ENCODE results near the gene VPS8. TPM values are rescaled to one million over a fixed set of nuclear protein-coding genes. Genes with fewer than 3 reads are reported as not detected.

VPS8 gene
- total and polyA plus RNA-seq, 4 donors, result 4.2 to 34.9 (median 22.9) TPM

DNA sequence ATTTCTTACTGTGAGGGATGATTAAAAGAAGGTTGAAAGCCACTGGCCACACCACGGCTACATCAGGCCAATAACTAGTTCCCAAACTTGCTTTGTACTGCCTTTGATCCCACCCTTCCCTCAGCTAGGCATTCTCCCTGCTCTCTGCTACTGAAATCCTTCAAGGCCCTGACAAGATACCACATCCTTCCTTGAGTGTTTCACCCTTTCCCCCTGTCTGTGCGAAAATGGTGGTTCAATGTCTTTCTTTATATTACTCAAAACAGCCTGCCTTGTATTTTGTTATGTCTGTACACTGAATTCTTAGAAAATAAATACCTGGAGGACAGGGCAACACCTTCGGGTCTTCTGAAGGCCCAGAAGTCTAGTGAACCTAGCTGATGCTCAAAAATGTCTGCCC lies 932 bp upstream of the VPS8 start:
- Histone ChIP-seq H3K36me3 (ENCODE audit: control insufficient read depth in 4 of 4, insufficient read depth in 3 of 4, low read depth in 1 of 4, low read length in 3 of 4) (no peaks in the 10 kb centered on the region), H3K27me3 (ENCODE audit: control insufficient read depth in 4 of 4, insufficient read depth in 4 of 4, low read length in 3 of 4) (no peaks in the 10 kb centered on the region), H3K27ac (ENCODE audit: low read depth in 1 of 2, low read length in 2 of 2) (no peak overlapping the region), H3K4me3 (ENCODE audit: low read depth in 1 of 3, low read length in 3 of 3) (no peak overlapping the region), H3K9ac (ENCODE audit: low read depth in 1 of 2, low read length in 2 of 2) (no peak overlapping the region), H3K9me3 (ENCODE audit: control insufficient read depth in 4 of 4, low read length in 3 of 4) (no peaks in the 10 kb centered on the region), H3K4me1 (ENCODE audit: control insufficient read depth in 4 of 4, insufficient read depth in 4 of 4, low read length in 3 of 4) (peaks cover 4 to 19% (median 12%) of the 10 kb centered on the region in 4 donors)
- no peak for DNase-seq (ENCODE audit: low spot score)
- TF ChIP-seq GABPA (IDR thresholded peaks at IDR 0.05 in 1 of 2, conservative IDR thresholded peaks at IDR 0.05 in 1 of 2), result no peak
- no peak for TF ChIP-seq YY1 (IDR thresholded peaks at IDR 0.05)
- TF ChIP-seq, protein P1, sequence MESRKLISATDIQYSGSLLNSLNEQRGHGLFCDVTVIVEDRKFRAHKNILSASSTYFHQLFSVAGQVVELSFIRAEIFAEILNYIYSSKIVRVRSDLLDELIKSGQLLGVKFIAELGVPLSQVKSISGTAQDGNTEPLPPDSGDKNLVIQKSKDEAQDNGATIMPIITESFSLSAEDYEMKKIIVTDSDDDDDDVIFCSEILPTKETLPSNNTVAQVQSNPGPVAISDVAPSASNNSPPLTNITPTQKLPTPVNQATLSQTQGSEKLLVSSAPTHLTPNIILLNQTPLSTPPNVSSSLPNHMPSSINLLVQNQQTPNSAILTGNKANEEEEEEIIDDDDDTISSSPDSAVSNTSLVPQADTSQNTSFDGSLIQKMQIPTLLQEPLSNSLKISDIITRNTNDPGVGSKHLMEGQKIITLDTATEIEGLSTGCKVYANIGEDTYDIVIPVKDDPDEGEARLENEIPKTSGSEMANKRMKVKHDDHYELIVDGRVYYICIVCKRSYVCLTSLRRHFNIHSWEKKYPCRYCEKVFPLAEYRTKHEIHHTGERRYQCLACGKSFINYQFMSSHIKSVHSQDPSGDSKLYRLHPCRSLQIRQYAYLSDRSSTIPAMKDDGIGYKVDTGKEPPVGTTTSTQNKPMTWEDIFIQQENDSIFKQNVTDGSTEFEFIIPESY (IDR thresholded peaks at IDR 0.05), result no peak
- TF ChIP-seq EGR1 (IDR thresholded peaks at IDR 0.05; ENCODE audit: low read depth in 2 of 2), result no peak
- no peak for TF ChIP-seq RXRA (IDR thresholded peaks at IDR 0.05)
- TF ChIP-seq NR2F2 (IDR thresholded peaks at IDR 0.05), result no peak
- 91% methylated on average over 3 of the region's 3 CpGs for WGBS

DNA sequence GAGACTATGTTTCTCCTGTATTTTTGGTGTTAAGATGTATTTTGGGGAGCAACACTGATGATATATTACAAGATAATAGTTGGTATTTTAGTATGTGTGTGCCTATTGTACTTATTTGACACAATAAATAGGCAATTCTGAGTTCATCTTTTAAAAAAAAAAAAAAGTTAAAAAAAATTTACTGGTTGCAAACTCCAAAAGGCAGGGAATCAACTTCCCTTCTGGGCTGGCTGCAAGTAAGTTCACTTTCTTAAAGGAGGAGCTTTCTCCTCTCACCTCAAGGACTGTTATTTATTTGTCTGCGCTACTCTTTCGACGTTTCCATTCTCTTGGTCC lies 335 bp upstream of the VPS8 start:
- H3K27ac ChIP-seq (ENCODE audit: low read depth in 1 of 2, low read length in 2 of 2), result no peak overlapping the region
- under 1% methylated on average over 3 of the region's 3 CpGs for WGBS
- DNase-seq (ENCODE audit: low spot score), result no peak

DNA sequence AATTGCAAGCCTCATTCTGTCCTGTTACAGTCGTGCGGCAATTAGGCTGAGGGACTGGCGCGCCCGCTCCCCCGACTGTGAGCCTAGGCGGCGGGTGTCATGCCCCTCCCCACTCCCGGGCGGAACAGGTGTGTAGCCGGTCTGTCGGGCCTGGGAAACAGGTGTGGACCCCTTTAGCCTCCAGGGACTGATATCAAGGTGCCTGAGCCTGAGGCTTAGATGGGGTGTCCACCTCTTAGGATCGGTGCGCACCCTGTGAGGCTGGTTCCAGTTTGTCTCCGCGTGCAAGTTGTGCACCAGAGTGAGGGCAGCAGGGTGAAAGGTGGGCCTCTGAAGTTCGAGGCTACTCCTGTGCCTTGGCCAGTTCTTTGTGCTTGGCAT lies 686 bp downstream of the VPS8 start:
- DNase-seq (ENCODE audit: low spot score), result peak; percentile 44

More for the DNA sequence above, 335 bp upstream of the VPS8 start:
- Histone ChIP-seq H3K27me3 (ENCODE audit: control insufficient read depth in 4 of 4, insufficient read depth in 4 of 4, low read length in 3 of 4) (no peaks in the 10 kb centered on the region), H3K9me3 (ENCODE audit: control insufficient read depth in 4 of 4, low read length in 3 of 4) (no peaks in the 10 kb centered on the region), H3K36me3 (ENCODE audit: control insufficient read depth in 4 of 4, insufficient read depth in 3 of 4, low read depth in 1 of 4, low read length in 3 of 4) (no peaks in the 10 kb centered on the region), H3K9ac (ENCODE audit: low read depth in 1 of 2, low read length in 2 of 2) (no peak overlapping the region), H3K4me3 (ENCODE audit: low read depth in 1 of 3, low read length in 3 of 3) (peak overlapping the region in 1 of 3 donors; percentile 95), H3K4me1 (ENCODE audit: control insufficient read depth in 4 of 4, insufficient read depth in 4 of 4, low read length in 3 of 4) (peaks cover 4 to 15% (median 9%) of the 10 kb centered on the region in 4 donors)
- TF ChIP-seq RAD21 (IDR thresholded peaks at IDR 0.05) (no peak), YY1 (IDR thresholded peaks at IDR 0.05) (no peak), RXRA (IDR thresholded peaks at IDR 0.05) (no peak), FOXA2 (IDR thresholded peaks at IDR 0.05) (no peak), HNF4G (IDR thresholded peaks at IDR 0.05) (no peak)
- TF ChIP-seq, protein P2, sequence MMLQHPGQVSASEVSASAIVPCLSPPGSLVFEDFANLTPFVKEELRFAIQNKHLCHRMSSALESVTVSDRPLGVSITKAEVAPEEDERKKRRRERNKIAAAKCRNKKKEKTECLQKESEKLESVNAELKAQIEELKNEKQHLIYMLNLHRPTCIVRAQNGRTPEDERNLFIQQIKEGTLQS (IDR thresholded peaks at IDR 0.05), result no peak

More for the DNA sequence above, 686 bp downstream of the VPS8 start:
- Histone ChIP-seq H3K9me3 (ENCODE audit: control insufficient read depth in 4 of 4, low read length in 3 of 4) (no peaks in the 10 kb centered on the region), H3K36me3 (ENCODE audit: control insufficient read depth in 4 of 4, insufficient read depth in 3 of 4, low read depth in 1 of 4, low read length in 3 of 4) (no peaks in the 10 kb centered on the region), H3K27ac (ENCODE audit: low read depth in 1 of 2, low read length in 2 of 2) (peak overlapping the region; percentile 63 to 77), H3K4me1 (ENCODE audit: control insufficient read depth in 4 of 4, insufficient read depth in 4 of 4, low read length in 3 of 4) (peaks cover 4 to 15% (median 9%) of the 10 kb centered on the region in 4 donors), H3K4me3 (ENCODE audit: low read depth in 1 of 3, low read length in 3 of 3) (peak overlapping the region; percentile 73 to 95 (median 76)), H3K9ac (ENCODE audit: low read depth in 1 of 2, low read length in 2 of 2) (peak overlapping the region; percentile 64 to 72), H3K27me3 (ENCODE audit: control insufficient read depth in 4 of 4, insufficient read depth in 4 of 4, low read length in 3 of 4) (no peaks in the 10 kb centered on the region)
- TF ChIP-seq FOXA1 (IDR thresholded peaks at IDR 0.05) (no peak), NR2F2 (IDR thresholded peaks at IDR 0.05) (no peak), EGR1 (IDR thresholded peaks at IDR 0.05; ENCODE audit: low read depth in 2 of 2) (no peak), JUND (IDR thresholded peaks at IDR 0.05) (no peak), RXRA (IDR thresholded peaks at IDR 0.05) (no peak), HNF4A (conservative IDR thresholded peaks at IDR 0.05) (no peak), HNF4G (IDR thresholded peaks at IDR 0.05) (no peak)
- TF ChIP-seq, protein P3, sequence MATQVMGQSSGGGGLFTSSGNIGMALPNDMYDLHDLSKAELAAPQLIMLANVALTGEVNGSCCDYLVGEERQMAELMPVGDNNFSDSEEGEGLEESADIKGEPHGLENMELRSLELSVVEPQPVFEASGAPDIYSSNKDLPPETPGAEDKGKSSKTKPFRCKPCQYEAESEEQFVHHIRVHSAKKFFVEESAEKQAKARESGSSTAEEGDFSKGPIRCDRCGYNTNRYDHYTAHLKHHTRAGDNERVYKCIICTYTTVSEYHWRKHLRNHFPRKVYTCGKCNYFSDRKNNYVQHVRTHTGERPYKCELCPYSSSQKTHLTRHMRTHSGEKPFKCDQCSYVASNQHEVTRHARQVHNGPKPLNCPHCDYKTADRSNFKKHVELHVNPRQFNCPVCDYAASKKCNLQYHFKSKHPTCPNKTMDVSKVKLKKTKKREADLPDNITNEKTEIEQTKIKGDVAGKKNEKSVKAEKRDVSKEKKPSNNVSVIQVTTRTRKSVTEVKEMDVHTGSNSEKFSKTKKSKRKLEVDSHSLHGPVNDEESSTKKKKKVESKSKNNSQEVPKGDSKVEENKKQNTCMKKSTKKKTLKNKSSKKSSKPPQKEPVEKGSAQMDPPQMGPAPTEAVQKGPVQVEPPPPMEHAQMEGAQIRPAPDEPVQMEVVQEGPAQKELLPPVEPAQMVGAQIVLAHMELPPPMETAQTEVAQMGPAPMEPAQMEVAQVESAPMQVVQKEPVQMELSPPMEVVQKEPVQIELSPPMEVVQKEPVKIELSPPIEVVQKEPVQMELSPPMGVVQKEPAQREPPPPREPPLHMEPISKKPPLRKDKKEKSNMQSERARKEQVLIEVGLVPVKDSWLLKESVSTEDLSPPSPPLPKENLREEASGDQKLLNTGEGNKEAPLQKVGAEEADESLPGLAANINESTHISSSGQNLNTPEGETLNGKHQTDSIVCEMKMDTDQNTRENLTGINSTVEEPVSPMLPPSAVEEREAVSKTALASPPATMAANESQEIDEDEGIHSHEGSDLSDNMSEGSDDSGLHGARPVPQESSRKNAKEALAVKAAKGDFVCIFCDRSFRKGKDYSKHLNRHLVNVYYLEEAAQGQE (IDR thresholded peaks at IDR 0.05), result no peak
- TF ChIP-seq, protein P2 (IDR thresholded peaks at IDR 0.05), result no peak
- WGBS, result 6% methylated on average over 17 of the region's 17 CpGs

Measured in liver (tissue), 9 donors.